IPS-15b (cell line): ENCODE results near the gene SPEM2.
"Not testable (repeated sequence)": the region's sequence is repeated elsewhere in the genome, so short reads cannot be mapped to it uniquely, and the experiment has no call there.

ENCODE experiments used
- H3K27me3 ChIP-seq: one replicate; pipeline ENCODE4 v1.6.1; 2013; ENCODE audit warnings: low read length; ENCODE audit not compliant: control insufficient read depth, insufficient read depth
- H3K36me3 ChIP-seq: one replicate; pipeline ENCODE4 v1.6.1; 2013; ENCODE audit warnings: low read length; ENCODE audit not compliant: control insufficient read depth, insufficient read depth
- H3K4me1 ChIP-seq: one replicate; pipeline ENCODE4 v1.6.1; 2013; ENCODE audit warnings: mild to moderate bottlenecking, low read length; ENCODE audit not compliant: control insufficient read depth, insufficient read depth
- H3K4me3 ChIP-seq: one replicate; pipeline ENCODE4 v1.5.1; 2013; ENCODE audit warnings: low read depth, low read length
- H3K9ac ChIP-seq: one replicate; pipeline ENCODE4 v1.6.1; 2013; ENCODE audit warnings: low read depth, mild to moderate bottlenecking, low read length
- H3K9me3 ChIP-seq: one replicate; pipeline ENCODE4 v1.6.1; 2013; ENCODE audit warnings: mild to moderate bottlenecking, low read length; ENCODE audit not compliant: control insufficient read depth, insufficient read depth

The SPEM2 gene

DNA sequence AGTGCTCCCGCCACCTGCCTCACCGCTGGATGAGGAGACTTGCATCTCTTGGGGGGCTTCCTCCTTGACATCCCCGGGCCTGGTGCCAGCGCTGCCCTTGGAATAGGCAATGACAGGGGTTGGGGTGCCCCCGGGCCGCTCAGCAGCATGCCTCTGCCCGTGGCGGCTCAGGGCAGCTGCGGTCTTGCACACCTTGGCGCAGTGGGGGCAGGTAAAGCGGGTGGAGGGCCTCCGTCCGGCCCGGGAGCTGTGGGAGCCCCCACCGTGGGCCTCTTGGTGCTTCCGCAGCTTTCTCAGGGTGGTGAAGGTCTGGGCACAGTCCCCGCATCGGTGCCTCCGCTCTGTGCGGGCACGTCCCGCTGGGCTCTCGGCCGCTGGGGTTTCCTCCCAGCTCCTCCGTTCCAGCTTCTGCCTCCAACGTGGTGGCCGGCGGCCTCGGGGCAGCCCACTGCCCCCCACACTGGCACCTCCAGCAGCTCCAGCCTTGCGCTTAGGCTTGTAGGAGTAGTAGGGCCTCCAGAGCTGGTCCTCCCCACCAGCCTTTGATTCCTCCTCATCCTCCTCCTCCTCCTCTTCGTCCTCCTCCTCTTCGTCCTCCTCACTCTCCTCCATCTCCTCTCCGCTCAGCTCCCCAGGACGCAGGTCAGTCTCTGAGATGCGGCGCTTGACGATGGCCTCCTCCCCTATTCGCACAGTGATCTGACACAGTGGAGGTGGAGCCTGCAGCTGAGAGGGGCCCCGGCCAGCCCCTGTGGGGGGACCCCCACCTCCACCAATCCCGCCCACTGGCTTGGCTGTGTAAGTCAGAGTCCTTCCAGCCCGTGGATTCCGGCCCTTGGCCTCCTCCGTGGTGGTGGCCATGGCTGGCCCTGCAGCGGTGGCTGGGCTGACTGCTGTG lies 37.3 kb downstream of the SPEM2 start:
- Histone ChIP-seq H3K27me3 (peaks cover 2% of the 10 kb centered on the region), H3K4me1 (peaks cover 4% of the 10 kb centered on the region), H3K9ac (no peak overlapping the region), H3K4me3 (no peak overlapping the region), H3K9me3 (no peaks in the 10 kb centered on the region), H3K36me3 (peaks cover 2% of the 10 kb centered on the region)

DNA sequence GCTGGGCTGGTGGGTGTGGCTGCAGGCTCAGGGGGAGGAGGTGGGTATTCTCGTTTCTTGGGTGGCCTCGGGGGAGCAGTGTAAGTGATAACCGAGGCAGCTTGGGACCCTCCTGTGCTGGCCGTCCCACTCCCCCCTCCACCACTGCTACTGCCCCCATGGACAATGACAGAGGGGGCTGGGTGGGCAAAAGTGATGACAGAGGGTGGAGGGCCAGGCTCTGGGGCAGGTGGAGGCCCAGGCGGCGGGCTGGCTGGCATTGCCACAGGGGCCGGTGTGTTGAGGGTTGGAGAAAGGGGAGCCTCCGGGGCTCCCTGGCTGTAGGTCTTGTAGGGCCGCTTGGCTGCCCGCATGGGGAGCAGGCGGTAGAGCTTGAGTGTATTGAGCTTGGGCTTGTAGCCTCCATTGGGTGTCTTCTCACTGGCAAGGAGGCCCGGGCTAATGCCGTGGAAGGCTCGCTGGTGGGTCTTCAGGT lies 38.0 kb downstream of the SPEM2 start:
- H3K4me1 ChIP-seq = peaks cover 4% of the 10 kb centered on the region
- H3K9ac ChIP-seq = no peak overlapping the region
- no peaks in the 10 kb centered on the region for H3K9me3 ChIP-seq
- H3K27me3 ChIP-seq = peaks cover 2% of the 10 kb centered on the region
- H3K36me3 ChIP-seq = peaks cover 2% of the 10 kb centered on the region
- H3K4me3 ChIP-seq = no peak overlapping the region

DNA sequence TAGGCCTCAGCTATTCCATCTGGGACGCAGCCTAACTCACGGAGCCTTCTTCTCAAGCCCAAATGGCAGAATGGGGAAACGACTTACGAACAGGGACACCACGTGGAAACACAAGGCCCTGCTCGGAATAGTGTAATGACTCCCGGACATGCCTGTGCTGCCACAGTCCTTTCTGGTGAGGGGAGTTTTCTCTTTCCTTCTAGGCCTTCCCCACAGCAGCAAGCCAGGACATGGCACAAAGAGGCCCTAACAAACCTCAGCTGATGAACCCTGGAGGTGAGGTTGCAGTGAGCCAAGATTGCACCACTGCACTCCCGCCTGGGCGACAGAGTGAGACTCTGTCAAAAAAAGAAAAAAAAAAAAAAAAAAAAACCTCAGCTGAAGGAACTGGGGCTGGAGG lies 38.7 kb downstream of the SPEM2 start:
- H3K9me3 ChIP-seq = no peaks in the 10 kb centered on the region
- H3K36me3 ChIP-seq = peaks cover 2% of the 10 kb centered on the region
- peaks cover 4% of the 10 kb centered on the region for H3K4me1 ChIP-seq
- H3K4me3 ChIP-seq = no peak overlapping the region
- no peak overlapping the region for H3K9ac ChIP-seq
- H3K27me3 ChIP-seq = peaks cover 2% of the 10 kb centered on the region

DNA sequence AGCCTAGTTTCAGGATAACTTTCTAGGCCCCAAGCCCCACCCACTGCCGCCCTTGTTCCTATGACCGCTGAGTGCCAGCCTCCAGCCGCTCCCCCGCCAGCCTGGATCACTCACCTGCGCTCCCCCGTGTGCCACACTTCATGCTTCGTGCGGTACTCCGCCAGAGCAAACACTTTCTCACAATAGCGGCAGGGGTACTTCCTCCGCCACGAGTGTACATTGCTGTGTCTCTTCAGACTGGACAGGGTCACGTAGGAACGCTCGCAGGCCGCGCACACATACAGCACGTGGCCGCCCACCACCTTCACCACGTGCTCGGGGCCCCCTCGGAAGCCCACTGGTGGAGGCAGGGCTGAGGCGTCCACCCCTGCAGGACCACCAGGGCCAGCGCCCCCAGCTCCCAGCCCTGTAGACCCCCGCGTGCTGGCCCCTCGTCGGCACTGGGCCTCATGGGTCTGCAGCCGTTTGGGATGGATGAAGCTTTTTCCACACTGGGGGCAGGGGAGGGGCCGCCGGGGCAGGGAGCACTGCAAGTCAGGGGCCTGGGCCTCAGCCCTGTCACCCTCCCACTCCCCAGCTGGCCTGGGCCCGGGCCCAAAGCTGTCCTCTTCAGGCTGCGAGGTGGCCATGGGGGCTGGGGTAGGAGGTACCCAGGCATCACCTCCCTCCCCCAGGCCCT lies 40.3 kb downstream of the SPEM2 start:
- Histone ChIP-seq H3K4me1 (peaks cover 4% of the 10 kb centered on the region), H3K4me3 (no peak overlapping the region), H3K36me3 (peaks cover 2% of the 10 kb centered on the region), H3K9ac (no peak overlapping the region), H3K27me3 (peaks cover under 1% of the 10 kb centered on the region), H3K9me3 (no peaks in the 10 kb centered on the region)

DNA sequence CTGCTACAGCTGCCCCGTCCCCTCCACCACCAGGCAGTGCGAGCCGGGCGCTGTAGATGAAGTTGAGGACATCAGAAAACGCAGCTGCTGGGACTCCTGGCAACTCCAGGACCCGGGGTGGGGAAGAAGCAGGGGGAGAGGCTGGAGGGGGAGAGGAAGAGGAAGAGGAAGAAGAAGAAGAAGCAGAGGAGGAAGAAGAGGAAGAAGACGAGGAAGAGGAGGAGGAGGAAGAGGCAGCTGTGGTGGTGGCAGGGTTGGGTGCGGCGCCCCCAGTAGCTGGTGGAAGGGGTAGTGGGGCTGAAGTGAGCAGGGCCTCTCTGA lies 40.9 kb downstream of the SPEM2 start:
- Histone ChIP-seq H3K36me3 (peaks cover 2% of the 10 kb centered on the region), H3K27me3 (no peaks in the 10 kb centered on the region), H3K9me3 (no peaks in the 10 kb centered on the region), H3K4me1 (no peaks in the 10 kb centered on the region), H3K4me3 (no peak overlapping the region), H3K9ac (no peak overlapping the region)

DNA sequence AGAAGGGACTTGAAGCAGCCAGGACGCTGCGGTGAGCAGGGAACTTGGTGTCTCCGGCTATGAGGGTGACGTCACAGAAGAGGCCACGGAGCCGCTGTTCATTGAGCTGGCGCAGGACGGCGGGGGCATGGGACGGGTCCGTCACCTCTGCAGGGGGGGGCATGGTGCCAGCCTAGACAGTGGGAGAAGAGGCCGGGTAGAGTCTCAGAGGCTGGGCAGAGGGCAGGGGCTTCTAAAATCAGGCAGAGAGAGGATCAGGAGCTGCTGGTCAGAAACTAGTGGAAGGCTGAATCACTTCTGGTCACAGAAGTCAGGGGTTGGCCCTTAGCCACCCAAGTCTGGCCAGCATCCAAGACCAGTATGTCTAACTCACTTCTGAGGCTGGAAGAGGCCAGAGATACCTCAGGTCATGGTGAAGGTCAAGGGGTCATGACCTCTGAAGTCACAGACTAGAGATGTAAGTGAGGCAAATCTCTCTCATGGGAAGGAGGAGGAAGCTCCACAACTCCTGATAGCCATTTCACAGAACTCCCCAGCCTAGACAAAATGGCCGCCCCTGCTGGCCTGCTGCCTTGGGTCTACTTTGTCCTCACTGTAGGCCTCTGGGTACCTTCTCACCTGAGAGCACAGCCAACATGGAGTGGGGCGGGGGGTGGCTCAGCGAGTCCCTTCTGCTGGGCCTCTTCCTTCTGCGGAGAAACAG lies 41.4 kb downstream of the SPEM2 start:
- Histone ChIP-seq H3K9ac (no peak overlapping the region), H3K9me3 (no peaks in the 10 kb centered on the region)

DNA sequence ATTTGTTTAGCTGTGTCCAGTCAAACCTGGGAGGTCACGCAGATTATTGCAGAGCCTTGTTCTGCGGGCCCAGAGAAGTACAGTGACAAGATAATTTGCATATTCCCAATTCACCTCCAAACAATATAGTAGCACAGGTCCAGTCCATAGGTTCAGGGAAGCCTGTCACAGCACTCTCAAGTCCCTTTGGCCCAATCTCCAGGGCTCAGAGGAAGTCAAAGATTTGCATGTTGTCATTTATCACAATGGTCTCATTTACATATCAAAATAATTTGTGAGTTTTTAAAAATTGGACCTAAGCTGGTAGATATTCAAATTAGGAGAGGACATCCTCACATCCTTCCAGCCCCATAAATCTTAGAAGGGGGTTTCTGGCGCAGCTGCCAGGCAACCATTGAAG lies 42.1 kb downstream of the SPEM2 start:
- peaks cover 2% of the 10 kb centered on the region for H3K36me3 ChIP-seq
- no peak overlapping the region for H3K4me3 ChIP-seq
- H3K27me3 ChIP-seq = no peaks in the 10 kb centered on the region
- no peaks in the 10 kb centered on the region for H3K4me1 ChIP-seq
- H3K9me3 ChIP-seq = no peaks in the 10 kb centered on the region
- H3K9ac ChIP-seq = no peak overlapping the region

More for the DNA sequence above, 41.4 kb downstream of the SPEM2 start:
- Histone ChIP-seq H3K36me3 (peaks cover 2% of the 10 kb centered on the region), H3K4me3 (no peak overlapping the region), H3K4me1 (no peaks in the 10 kb centered on the region), H3K27me3 (no peaks in the 10 kb centered on the region)

DNA sequence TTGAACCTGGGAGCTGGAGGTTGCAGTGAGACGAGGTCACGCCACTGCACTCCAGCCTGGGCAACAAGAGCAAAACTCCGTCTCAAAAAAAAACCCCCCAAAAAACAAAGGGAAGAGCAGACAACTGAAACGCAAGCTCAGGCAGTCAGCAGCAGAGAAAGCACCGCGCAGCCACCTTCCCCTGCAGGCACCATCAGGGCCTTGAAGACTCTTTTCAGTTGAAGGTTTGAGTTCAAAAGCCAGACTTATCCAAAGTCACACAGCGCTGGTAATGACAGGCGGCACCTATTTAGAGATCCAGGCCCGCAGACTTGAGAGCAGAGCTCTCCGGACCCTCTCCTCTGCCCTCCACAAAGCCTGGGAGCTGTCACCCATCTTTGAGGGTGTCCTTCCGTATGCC lies 42.9 kb downstream of the SPEM2 start:
- Histone ChIP-seq H3K9me3 (no peaks in the 10 kb centered on the region), H3K27me3 (no peaks in the 10 kb centered on the region), H3K4me1 (no peaks in the 10 kb centered on the region), H3K4me3 (no peak overlapping the region), H3K36me3 (peaks cover 2% of the 10 kb centered on the region), H3K9ac (no peak overlapping the region)

DNA sequence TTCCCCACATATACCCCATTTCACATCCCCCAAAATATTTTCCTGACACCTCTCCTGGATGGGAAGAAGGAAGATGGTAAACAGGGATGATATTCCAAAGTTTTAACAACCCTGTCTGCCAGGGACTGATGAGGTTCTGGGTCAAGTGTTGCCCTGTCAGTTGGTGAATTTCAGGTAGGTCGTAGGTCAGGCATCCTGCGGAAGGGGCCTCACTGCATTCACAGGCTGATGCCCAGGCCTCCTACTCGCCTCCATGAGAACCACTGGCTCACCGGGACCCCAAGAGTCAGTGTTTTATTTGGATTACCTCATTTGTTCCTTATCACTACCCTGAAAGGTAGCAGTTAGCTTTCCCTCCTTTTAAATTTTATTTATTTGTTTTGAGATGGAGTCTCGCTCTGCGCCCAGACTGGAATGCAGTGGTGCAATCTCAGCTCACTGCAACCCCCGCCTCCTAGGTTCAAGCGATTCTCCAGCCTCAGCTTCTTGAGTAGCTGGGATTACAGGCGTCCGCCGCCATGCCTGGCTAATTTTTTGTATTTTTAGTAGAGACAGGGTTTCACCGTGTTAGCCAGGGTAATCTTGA lies 43.5 kb downstream of the SPEM2 start:
- H3K4me3 ChIP-seq = no peak overlapping the region
- no peaks in the 10 kb centered on the region for H3K9me3 ChIP-seq
- H3K9ac ChIP-seq = no peak overlapping the region
- peaks cover 2% of the 10 kb centered on the region for H3K36me3 ChIP-seq
- no peaks in the 10 kb centered on the region for H3K4me1 ChIP-seq
- H3K27me3 ChIP-seq = no peaks in the 10 kb centered on the region

DNA sequence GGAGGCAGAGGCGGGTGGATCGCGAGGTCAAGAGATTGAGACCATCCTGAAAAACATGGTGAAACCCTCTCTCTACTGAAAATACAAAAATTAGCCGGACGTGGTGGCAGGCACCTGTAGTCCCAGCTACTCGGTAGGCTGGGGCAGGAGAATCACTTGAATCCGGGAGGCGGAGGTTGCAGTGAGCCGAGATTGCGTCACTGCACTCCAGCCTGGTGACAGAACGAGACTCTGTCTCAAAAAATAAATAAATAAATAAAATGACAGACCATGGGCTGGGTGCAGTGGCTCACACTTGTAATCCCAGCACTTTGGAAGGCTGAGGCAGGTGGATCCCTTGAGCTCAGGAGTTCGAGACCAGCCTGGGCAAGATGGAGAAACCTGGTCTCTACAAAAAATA lies 44.4 kb downstream of the SPEM2 start:
- not testable (repeated sequence) for H3K36me3 ChIP-seq, H3K27me3 ChIP-seq, H3K9ac ChIP-seq, H3K9me3 ChIP-seq, H3K4me3 ChIP-seq, H3K4me1 ChIP-seq

DNA sequence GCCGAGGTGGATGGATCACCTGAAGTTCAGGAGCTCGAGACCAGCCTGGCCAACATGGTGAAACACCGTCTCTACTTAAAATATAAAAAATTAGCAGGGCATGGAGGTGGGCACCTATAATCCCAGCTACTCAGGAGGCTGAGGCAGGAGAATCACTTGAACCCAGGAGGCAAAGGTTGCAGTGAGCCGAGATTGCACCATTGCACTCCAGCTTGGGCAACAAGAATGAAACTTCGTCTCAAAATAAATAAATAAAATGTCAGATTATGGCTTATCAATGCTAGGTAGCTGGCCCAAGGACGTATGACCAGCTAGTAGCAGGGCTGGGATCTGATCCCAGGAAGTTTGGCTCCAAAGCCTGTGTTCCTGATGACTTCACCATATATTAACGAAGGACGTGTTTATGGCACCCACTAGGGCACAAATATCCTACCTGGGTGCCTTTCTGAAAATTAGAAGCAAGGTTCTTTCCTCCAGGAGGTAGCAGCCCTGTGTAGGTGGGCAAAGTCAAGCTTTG lies 45.1 kb downstream of the SPEM2 start:
- H3K9ac ChIP-seq, H3K9me3 ChIP-seq, H3K4me3 ChIP-seq, H3K4me1 ChIP-seq, H3K36me3 ChIP-seq, H3K27me3 ChIP-seq: not testable (repeated sequence)
